GM21390 (cell line): ENCODE measurements around the gene DTNBP1.

Experiments used
- ATAC-seq: cut with Tn5 transposase; IDR thresholded peaks from one replicate; pipeline ENCODE4 v1.9.1; 2021; ENCODE audit not compliant: unreplicated experiment

The DTNBP1 gene

GRCh38 chr6:15504581-15505350 is 158.1 kb downstream of the DTNBP1 start:
- no peak for ATAC-seq

GRCh38 chr6:15504040-15504495 is 158.8 kb downstream of the DTNBP1 start:
- ATAC-seq, result no peak

- ATAC-seq, result no peak
Measured at GRCh38 chr6:15503346-15503680, 159.5 kb downstream of the DTNBP1 start.

- ATAC-seq, result no peak
Measured at GRCh38 chr6:15502446-15503345, 160.1 kb downstream of the DTNBP1 start.

GRCh38 chr6:15501826-15502445 is 160.9 kb downstream of the DTNBP1 start:
- ATAC-seq, result no peak

- no peak for ATAC-seq
Measured at GRCh38 chr6:15500901-15501825, 161.7 kb downstream of the DTNBP1 start.

GRCh38 chr6:15500078-15500740 is 162.6 kb downstream of the DTNBP1 start:
- no peak for ATAC-seq

- no peak for ATAC-seq
Measured at GRCh38 chr6:15499591-15499990, 163.2 kb downstream of the DTNBP1 start.

GRCh38 chr6:15499125-15499524 is 163.7 kb downstream of the DTNBP1 start:
- no peak for ATAC-seq

- no peak for ATAC-seq
Measured at GRCh38 chr6:15498640-15499039, 164.2 kb downstream of the DTNBP1 start.

- ATAC-seq, result no peak
Measured at GRCh38 chr6:15496345-15497131, 166.3 kb downstream of the DTNBP1 start.

GRCh38 chr6:15495375-15495901 is 167.4 kb downstream of the DTNBP1 start:
- no peak for ATAC-seq

- ATAC-seq, result no peak
Measured at GRCh38 chr6:15493437-15494168, 169.2 kb downstream of the DTNBP1 start.

- ATAC-seq, result no peak
Measured at GRCh38 chr6:15491986-15492269, 170.9 kb downstream of the DTNBP1 start.

- ATAC-seq, result no peak
Measured at GRCh38 chr6:15491255-15491985, 171.4 kb downstream of the DTNBP1 start.

GRCh38 chr6:15490242-15491100 is 172.4 kb downstream of the DTNBP1 start:
- ATAC-seq, result no peak
